ENCODE results near the gene GMPS. TPM values are rescaled to one million over a fixed set of nuclear protein-coding genes. Genes with fewer than 3 reads are reported as not detected.
A peak's percentile ranks its signal among the peaks of the same experiment; 100 is the strongest.

Gene GMPS
- total and polyA plus RNA-seq, 9 of the 15 experiments (the other 6 are each of a cell fraction or from before 2014, with no cell fraction given), result 73.7 to 282 (median 156) TPM

- TF ChIP-seq CTCFL (IDR thresholded peaks at IDR 0.05; ENCODE audit: borderline replicate concordance, insufficient read depth, low read depth, low read length, poor library complexity, severe bottlenecking), result no peak
- TF ChIP-seq FOXM1 (IDR thresholded peaks at IDR 0.05; ENCODE audit: low read depth), result 0 out of 2 replicates have a peak, but pooled peaks have one; percentile 7
- TF ChIP-seq FOXM1 (CRISPR knock-in tag; IDR thresholded peaks at IDR 0.05; ENCODE audit: low read depth), result no peak
- no peak for TF ChIP-seq CSDE1 (IDR thresholded peaks at IDR 0.05)
- TF ChIP-seq, protein P1, sequence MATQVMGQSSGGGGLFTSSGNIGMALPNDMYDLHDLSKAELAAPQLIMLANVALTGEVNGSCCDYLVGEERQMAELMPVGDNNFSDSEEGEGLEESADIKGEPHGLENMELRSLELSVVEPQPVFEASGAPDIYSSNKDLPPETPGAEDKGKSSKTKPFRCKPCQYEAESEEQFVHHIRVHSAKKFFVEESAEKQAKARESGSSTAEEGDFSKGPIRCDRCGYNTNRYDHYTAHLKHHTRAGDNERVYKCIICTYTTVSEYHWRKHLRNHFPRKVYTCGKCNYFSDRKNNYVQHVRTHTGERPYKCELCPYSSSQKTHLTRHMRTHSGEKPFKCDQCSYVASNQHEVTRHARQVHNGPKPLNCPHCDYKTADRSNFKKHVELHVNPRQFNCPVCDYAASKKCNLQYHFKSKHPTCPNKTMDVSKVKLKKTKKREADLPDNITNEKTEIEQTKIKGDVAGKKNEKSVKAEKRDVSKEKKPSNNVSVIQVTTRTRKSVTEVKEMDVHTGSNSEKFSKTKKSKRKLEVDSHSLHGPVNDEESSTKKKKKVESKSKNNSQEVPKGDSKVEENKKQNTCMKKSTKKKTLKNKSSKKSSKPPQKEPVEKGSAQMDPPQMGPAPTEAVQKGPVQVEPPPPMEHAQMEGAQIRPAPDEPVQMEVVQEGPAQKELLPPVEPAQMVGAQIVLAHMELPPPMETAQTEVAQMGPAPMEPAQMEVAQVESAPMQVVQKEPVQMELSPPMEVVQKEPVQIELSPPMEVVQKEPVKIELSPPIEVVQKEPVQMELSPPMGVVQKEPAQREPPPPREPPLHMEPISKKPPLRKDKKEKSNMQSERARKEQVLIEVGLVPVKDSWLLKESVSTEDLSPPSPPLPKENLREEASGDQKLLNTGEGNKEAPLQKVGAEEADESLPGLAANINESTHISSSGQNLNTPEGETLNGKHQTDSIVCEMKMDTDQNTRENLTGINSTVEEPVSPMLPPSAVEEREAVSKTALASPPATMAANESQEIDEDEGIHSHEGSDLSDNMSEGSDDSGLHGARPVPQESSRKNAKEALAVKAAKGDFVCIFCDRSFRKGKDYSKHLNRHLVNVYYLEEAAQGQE (IDR thresholded peaks at IDR 0.05; ENCODE audit: borderline replicate concordance), result peak; percentile 67; the same call in 1 of the 2 replicates
- TF ChIP-seq, protein P1 (CRISPR knock-in tag; IDR thresholded peaks at IDR 0.05; ENCODE audit: low read depth), result no peak
Measured at GRCh38 chr3:155859859-155860258, 10.6 kb upstream of the GMPS start (continued).

Measured in K562 (cell line).